IPS DF 4.7 (cell line): Measurements from ENCODE around the gene TRIM63.
"Not testable (repeated sequence)": the region's sequence is repeated elsewhere in the genome, so short reads cannot be mapped to it uniquely, and the experiment has no call there.

Experiments used
- DNase-seq: peaks from one replicate; pipeline ENCODE4 v3.0.0-alpha.2; 2013; ENCODE audit warnings: low spot score; ENCODE audit errors: extremely low read depth

TRIM63 gene

DNA sequence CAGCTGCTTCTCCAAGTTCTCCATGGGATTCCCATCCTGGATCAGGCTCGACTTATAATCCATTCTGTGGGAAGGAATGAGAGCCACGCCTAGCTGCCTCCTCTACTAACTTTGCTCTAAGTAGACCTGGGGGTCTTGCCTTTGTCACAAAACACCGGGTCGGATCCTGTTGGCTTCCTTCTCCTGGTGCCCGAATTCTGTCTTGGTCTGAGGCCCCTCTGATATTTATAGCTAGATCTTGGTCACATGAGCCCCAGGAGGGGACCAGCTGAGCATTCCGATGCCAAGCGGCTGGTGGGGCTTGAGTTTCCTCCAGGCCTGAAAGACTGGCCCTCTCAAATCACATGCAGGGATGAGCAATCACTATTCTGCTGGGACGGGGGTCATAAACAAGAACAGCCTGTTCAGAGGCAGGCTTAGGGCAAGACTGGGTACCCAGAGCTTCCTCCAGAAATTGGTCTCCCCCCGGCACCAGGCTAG lies at the start of gene TRIM63:
TRIM63 (minus strand) TSS at position 199 of the 480 bp plus-strand sequence; CDS start at position 63, 136 bp downstream.
- DNase-seq = no peak

DNA sequence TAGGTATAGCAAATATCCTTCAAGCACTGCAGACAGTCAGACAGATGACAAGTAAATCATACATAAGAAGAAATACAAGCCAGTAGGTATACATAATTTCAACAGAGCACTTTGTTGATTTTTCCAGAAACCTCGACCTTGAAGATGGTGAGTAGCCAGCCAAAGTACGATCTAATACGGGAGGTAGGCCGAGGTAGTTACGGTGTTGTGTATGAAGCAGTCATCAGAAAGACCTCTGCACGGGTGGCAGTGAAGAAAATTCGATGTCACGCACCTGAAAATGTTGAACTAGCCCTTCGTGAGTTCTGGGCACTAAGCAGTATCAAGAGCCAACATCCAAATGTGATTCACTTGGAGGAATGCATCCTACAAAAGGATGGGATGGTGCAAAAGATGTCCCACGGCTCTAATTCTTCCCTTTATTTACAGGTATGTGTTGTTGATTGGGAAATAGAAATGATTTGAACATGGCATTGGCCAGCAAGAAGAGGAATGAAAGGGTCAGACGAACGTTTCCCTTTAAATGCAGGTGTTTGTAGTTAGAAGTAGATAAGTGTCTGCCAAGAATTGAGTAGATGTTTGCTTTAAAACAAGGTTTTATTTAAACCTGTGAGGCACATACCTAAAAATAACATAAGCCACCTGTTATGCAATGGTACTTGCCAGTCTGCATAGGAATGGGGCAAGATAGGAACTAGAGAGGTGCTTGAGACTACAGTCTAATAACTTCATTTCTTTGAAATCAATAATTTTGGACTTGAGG lies 46.9 kb upstream of the TRIM63 start:
- DNase-seq = no peak

DNA sequence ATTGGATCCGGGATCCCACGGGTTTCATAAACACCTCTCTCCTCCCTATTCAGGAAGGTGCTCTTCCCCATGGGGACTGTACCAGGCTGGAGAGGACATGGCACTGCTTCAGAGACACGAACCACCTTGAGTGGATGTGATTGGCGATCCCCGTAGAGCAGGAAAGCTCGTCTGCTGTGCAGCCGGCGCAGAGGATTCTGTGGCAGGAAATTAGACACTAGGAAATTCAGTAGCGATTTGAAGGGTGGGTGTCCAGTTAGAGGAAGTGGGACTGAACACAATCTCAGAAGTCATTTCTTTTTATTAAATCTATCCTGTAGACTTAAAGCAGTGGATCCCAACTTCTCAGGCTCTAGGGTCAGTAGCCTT lies 45.0 kb upstream of the TRIM63 start:
- no peak for DNase-seq

DNA sequence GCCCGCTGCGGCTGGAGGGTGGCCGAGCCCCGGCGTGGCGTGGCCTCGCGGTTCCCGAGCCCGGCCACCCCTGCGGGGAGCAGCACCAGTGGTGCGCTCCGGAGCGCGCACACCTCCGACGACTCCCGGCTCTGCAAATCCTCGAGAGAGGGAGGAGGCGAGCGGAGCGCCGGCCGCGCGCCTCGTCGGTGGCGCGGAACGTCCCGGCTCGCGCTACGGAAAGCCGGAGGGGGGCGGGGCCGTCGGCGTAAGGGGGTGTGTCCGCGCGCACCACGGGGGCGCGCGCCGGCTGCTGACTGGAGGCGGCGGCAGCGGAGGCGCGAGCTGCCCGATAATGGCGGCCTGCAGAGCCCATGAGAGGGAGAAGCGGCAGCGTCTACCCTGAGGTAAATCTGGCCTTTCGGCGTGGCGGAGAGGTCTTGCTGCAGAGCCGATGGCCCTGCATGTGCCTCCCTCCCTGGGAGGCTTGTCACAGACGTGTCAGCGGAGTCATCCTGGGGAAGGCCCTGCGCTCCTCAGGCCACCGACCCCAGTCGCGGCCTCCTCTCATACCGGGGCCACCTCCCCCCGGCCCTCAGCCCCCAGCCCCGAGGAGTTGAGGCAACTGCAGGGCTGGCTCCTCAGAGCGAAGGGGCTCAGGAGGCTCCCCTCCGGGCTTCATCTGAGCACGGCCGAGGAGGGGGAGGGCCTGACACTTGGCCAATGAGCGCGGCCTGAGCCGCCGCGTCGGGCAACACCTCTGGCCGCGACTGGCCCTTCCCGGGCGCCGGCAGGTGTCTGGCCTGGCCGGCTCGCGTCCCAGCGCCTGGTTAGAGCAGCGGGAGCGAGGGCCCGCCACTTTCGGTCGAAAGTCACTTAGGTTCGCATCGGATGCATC lies 44.3 kb upstream of the TRIM63 start, which contains the start of gene PDIK1L:
PDIK1L (plus strand) TSS at position 295 of the 877 bp plus-strand sequence. CDS start 2,485 bp downstream, outside the sequence.
- no peak for DNase-seq

DNA sequence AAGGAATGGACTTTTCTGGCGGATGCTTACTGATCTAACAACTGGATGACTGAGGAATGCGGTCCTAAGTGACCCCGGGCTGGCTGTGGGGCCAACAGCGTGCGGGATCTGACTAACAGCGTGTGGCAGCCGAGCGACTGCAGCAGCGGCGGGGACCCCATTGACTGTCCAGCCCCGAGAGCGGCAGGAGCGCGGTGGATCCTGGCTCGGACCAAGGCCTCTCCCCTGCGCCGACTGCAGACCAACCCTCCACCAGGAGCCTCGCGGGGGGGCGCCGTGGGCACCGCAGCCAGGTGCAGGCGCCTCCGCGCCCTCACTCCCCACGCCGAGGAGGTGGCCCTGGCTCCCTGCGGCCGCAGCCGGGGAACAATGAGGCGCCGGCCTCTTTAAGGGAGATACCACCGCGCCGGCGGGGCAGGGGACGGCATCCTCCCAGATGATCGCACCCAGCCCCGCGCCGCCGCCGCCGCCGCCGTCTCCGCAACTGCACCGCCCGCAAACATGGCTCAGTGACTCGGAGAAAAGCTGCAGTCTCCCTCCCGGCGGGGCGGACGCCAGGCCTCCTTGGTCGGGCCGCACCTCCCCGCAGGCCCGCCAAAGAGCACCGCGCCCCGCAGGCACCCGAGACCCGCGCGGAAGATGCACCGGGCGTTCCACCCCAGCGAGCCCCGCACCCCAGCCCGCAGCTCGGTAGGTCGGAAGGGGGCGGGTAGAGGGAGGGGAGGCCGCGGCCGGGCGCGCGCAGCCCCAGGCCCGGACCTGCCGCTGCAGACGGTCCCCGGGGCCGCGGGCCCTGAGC lies 43.5 kb upstream of the TRIM63 start:
- DNase-seq = no peak

DNA sequence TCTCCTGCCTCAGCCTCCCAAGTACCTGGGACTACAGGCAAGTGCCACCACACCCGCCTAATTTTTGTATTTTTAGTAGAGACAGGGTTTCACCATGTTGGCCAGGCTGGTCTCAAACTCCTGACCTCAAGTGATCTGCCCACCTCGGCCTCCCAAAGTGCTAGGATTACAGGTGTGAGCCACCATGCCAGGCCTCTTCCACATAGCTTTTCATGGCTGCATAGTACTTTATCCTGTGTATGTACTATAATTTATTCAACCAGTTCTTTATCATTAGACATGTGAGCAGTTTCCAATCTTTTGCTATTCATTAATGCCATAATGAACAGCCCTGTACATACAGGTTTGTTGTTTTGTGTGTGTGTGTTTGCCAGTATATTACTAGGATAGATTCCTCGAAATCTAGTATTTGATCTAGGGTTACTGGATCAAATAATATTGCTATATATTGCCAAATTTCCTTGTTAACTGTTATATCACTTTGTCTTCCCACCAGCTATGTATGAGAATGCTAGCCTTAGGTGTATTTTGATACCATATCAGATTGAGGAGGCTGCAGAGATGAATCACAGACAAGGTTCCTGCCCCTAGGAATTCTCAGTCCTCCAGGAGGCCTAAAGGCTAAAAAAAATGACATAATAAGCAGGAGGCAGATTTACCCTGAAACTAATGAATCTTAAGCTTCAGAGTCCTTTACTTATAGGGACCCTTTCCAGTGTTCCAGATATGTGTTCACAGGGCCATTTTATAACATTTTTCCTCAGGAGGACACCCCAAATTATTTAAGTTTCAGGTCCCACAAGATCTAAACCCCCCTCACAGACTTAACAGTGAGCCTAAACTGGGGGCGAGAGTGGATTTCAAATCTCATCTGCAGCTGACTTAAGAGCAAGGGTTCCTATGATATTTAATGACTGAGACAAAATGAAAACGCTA lies 42.1 kb upstream of the TRIM63 start:
- no peak for DNase-seq

DNA sequence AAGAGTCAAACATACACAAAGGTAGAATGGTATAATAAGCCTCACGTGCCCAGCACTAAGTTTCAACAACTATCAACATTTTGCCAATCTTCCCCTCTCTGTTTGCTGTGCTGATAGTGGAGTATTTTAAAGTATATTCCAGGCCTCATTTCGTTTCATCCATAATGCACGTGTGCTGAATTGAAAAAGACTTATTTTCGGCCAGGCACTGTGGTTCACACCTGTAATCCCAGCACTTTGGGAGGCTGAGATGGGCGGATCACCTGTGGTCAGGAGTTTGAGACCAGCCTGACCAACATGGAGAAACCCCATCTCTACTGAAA lies 37.8 kb upstream of the TRIM63 start:
- not testable (repeated sequence) for DNase-seq

DNA sequence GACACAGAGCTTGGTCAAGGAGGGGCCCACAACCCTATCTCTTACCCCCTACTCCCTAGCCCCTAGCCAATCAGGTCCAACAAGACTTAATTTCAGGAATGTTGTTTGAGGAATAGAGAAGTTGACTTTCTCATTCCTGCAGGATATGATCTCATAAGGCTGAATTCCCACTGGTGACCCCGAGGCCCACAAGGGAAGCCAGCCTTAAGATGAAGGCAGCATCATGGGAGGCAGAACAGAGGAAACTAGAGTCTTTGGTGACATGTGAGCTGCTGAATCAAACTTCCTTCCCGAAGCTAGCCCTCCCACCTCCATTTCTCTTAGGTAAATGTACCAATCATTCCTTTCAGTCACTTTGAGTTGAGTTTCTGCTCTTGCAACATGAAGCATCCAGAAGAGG lies 35.1 kb upstream of the TRIM63 start:
- no peak for DNase-seq

DNA sequence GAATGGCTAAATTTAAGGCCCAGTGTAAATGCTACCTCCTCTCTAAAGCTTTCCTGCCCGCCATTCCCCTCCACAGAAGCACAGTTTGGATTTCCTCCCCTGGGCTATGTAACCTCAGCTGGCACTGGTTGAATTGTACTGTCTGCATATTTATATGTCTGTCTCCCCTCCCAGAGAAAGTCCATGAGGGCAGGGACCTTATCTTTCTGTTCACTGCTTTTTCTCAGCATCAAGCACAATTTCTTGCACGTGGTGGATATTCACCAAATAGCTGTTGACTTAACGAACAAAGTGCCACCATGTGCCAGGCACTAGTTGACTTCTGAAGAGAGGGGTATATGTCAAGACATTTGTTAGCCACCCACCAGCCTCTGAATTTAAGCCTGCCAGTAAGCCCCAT lies 34.7 kb upstream of the TRIM63 start:
- DNase-seq = no peak

DNA sequence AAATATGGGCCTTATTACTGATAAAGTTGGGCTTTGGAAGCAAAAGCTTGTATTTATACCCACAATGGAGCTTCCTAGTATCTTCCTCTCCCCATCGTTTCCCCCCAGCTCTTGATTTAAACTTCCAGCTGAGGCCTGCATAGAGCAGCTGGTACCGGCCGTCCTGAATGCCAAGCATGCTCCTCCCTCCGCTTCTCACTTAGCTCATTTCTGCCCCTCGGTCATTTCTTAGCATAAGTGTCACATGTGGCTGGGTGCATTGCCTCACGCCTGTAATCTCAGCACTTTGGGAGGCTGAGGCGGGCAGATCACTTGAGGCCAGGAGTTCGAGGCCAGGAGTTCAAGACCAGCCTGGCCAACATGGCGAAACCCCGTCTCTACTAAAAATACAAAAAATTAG lies 32.8 kb upstream of the TRIM63 start:
- not testable (repeated sequence) for DNase-seq

DNA sequence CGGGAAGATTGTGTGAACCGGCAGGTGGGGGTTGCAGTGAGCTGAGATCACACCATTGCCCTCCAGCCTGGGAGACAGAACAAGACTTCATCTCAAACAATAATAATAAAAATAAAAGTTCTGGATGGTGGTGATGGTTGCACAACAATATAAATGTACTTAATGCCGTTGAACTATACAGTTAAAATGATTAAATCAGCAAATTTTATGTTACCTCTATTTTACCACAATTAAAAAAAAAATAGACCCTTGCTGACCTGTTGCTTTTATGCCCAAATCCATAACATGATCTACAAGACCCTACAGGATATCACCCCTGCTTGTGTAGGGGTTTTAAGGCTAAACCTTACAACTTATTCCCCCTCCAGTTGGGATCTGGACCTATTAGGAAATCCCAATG lies 32.4 kb upstream of the TRIM63 start:
- no peak for DNase-seq

DNA sequence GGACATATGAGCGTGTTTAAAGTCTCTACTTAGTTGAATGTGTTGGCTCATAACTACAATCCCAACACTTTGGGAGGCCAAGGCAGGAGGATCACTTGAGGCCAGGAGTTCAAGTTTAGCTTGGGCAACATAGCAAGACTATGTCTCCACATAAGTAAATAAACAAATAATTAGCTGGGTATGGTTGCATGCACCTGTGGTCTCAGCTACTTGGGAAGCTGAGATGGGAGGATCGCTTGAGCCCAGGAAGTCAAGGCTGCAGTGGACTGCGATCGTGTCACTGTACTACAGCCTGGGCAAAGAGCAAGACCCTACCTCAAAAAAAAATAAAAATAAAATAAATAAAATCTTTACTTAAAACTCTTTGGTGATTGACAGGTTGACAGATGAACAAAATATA lies 31.2 kb upstream of the TRIM63 start:
- no peak for DNase-seq

DNA sequence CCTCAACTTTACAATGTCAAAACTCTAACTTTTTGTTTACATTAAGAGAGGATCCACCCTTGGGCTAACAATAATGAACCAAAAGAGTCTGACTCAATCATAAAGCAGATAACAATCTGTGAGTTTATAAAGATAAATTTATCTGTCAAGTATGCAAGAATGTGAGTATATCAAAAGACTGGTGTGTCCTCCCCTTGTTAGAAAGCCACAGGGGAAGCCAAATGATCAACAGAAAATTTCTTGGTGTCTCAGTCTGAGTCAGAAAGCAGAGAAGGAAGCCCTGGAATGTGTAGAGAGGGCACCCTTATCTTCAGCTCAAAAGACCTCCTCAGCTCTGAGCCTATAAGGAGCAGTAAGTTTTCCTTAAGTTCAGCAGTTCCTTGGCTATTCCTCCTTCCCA lies 30.3 kb upstream of the TRIM63 start:
- no peak for DNase-seq

DNA sequence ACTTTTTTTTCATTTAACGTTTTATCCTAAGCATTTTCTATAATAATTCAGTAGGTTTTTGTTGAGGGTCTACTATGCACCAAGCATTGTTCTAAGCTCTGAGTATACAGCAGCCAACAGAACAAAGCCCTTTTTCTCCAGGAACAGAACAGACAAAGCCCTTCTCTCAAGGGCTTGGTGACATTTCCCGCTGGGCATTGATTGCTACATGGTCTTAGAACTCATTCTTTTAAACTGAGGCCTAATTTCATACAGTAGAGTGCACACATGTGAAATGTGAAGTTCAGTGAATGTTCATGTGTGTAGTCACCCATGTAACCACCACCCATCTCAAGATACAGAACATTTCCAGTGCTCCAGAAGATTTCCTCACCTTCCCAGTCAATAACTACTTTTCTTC lies 29.0 kb upstream of the TRIM63 start:
- no peak for DNase-seq

DNA sequence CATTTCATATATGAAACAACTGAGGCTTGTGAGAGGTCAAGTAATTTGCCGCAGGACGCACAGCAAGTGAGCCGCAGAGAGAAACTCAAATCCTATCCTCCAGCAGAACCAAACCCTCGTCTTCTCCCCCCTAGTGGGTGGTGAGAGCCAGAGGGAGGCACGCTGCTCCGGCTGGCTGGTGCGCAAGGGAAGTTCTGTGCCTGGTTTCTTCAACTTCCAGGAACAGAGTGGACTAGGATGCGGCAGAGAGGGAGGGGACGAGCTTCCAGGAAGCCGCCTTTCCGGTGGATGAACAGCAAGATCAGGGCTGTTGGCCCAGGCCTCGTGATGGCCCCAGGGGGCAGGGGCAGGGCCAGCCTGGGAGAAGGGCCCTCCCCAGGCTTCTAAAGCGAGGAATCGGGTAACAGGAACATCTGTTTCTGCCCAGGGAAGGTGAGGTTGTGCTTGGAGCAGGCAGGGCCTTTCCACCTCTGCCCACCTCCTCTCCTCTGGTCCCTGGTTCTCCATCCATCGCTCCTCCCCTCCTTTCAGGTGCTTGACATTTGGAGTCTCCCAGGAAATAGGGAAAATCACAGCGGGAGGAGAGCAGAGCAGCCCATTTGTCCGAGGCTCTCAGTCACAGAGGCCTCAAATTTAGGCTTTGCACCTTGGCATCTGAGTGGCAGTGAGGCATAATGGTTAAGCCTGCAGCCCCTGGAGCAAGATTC lies 27.4 kb upstream of the TRIM63 start:
- no peak for DNase-seq

DNA sequence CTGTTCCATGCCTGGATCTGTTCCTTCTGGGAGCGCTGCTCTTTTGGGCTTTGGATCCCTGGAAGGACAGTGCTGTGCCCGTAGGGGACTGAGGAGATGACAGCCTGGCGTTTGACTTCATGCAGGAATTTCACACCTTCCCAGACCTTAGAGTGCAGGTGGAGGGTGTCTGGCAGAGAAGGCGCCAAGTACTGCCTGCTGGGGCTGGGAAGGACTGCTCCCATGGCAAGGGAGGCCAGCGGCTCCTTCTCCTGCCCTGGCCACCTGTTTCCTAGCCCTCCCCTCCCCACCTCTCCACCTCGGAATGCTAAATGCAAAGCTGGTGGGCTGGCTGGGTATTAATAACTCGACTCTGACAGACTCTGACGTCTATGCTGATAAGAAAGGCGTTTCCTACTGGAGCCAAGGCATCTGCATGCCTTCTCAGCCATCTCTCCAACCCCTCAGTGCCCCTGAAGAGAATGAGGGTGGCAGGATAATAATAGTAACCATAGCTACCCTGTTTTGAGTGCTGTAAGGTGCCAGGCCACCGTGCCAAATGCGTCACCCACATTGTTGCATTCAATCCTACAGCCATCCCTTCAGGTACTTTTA lies 26.7 kb upstream of the TRIM63 start:
- no peak for DNase-seq

DNA sequence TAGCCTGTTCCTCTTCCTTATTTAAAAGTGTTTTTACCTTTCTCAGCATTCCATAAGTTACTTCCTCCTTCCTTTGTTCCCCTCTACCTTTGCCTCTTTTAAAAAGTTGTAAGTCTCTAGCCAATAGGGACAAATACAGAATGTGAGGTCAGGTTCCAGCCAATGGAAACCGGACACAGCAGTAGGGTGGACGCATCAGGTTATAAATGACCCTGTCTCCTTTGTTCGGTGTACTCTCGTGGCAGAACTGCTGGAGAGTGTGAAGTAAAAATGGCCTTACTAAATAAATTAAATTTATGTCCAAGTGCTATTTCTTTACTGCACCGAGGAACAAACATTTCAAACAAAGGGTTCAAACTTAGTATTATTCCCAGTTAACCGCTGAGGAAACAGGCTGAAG lies 26.1 kb upstream of the TRIM63 start:
- not testable (repeated sequence) for DNase-seq

DNA sequence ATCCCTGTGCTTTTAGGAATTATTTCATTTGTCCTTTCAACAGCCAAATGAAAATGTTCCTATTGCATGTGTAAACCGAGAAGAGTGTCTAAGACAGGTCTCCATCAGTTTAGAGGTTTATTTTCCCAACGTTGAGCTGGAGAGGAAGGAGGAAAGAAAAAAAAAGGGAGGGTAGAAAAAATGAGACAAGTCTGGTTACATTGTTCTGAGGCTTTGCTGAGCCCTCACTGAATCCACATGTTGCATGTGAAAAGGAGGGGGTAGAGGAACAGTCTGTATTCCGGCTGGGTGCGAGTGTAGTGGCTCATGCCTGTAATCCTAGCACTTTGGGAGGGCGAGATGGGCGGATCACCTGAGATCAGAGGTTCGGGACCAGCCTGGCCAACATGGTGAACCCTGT lies 25.0 kb upstream of the TRIM63 start:
- DNase-seq = no peak

DNA sequence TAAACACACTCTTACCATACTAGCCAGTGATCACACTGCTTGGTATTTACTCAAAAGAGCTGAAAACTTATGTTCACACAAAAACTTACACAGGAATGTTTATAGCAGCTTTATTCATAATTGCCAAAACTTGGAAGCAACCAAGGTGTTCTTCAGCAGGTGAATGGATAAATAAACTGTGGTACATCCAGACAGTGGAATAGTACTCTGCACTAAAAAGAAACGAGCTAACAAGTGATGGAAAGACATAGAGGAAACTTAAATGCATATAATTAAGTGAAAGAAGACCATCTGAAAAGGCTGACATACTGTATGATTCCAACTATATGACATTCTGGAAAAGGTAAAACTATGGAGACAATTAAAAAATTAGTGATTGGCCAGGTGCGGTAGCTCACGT lies 23.5 kb upstream of the TRIM63 start:
- no peak for DNase-seq

DNA sequence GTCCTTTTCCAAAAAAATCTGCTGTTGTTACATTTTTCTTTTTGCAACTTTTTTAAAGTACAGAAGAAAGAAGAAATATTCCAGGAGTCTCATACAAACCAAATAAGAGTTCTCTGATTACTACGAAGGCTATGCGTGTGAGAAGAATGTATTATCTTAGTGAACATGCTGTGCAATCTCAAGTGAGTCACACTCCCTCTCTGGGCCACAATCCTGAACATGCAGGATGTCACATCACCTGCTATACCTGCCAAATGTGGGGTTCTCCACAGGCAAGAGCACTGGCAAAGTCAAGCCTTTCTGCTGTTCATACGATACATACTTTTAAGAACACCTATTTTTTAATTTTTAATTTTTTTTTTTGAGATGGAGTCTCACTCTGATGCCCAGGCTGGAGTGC lies 21.7 kb upstream of the TRIM63 start:
- DNase-seq = no peak
